A549 (cell line): Measurements from ENCODE around the gene PCDHGC4. TPM values are rescaled to one million over a fixed set of nuclear protein-coding genes. Genes with fewer than 3 reads are reported as not detected.

Experiments used
- ATAC-seq, 2 experiments: fragments of 200-7000 bp in 1 of 2; fragments of >200 bp in 1 of 2; cut with Nextera tagmentation in 1 of 2; cut with Tn5 transposase in 1 of 2; 3 replicates each; pipeline versions ENCODE4 v1.8.0 to v1.9.1; 2018 to 2020; ENCODE audit warnings: mild to moderate bottlenecking in 1 of 2, moderate library complexity in 1 of 2
- CTCF ChIA-PET: fragments of 300-600 bp; sonication (Branson Sonifier 250); formaldehyde crosslinking; extraction: SDS; loops from one replicate; lab custom pipeline; 2021; ENCODE audit warnings: antibody characterized with exemption, inconsistent platforms; lab: Yijun Ruan, JAX
- POLR2A ChIA-PET: fragments of 350-600 bp; formaldehyde crosslinking; extraction: SDS; loops from one replicate; lab custom pipeline; 2021; ENCODE audit warnings: antibody characterized with exemption, inconsistent platforms; lab: Yijun Ruan, JAX
- DNase-seq, 2 experiments: peaks; one replicate each; pipeline versions ENCODE4 v3.0.0 to v3.0.0-alpha.2; 2011 to 2016; ENCODE audit warnings: low read depth in 1 of 2, low spot score in 1 of 2
- FAIRE-seq: peaks from 2 replicates; lab custom pipeline; 2011; peaks lifted over from hg19 to GRCh38; lab: Jason Lieb, UNC
- H3K27ac ChIP-seq, 2 experiments: fragments of >200 bp; sonication (Bioruptor Twin); formaldehyde crosslinking; 3 replicates each; pipeline ENCODE4 v1.5.1; 2016 to 2017
- H3K4me1 ChIP-seq: fragments of >200 bp; sonication (Bioruptor Twin); formaldehyde crosslinking; 3 replicates; pipeline ENCODE4 v1.6.1; 2016
- H3K4me2 ChIP-seq: fragments of >200 bp; sonication (Bioruptor Twin); formaldehyde crosslinking; 3 replicates; pipeline ENCODE4 v1.6.1; 2016
- H3K4me3 ChIP-seq: fragments of >200 bp; sonication (Bioruptor Twin); formaldehyde crosslinking; 3 replicates; pipeline ENCODE4 v1.5.1; 2016
- H3K9me3 ChIP-seq: fragments of >200 bp; sonication (Bioruptor Twin); formaldehyde crosslinking; 3 replicates; pipeline ENCODE4 v1.6.1; 2016
- BHLHE40 ChIP-seq: IDR thresholded peaks from 2 replicates; pipeline ENCODE4 v1.6.1; 2012; ENCODE audit warnings: low read depth, low read length, inconsistent platforms
- CBX2 ChIP-seq: fragments of 200-600 bp; sonication (generic); IDR thresholded peaks from 2 replicates; pipeline ENCODE4 v1.6.1; 2016; ENCODE audit warnings: low read depth, mild to moderate bottlenecking, borderline replicate concordance
- CBX8 ChIP-seq: fragments of 200-600 bp; sonication (generic); IDR thresholded peaks from 2 replicates; pipeline ENCODE4 v1.6.1; 2016
- CEBPB ChIP-seq, 2 experiments: fragments of >200 bp in 1 of 2; sonication (Bioruptor Twin) in 1 of 2; formaldehyde crosslinking in 1 of 2; IDR thresholded peaks; 2 replicates each; pipeline ENCODE4 v1.6.1; 2012 to 2016
- EHF ChIP-seq: fragments of 250-450 bp; sonication (Bioruptor Pico); IDR thresholded peaks from 2 replicates; pipeline ENCODE4 v1.5.0; 2020; ENCODE audit warnings: mild to moderate bottlenecking
- EP300 ChIP-seq, 2 experiments: fragments of >200 bp; sonication (Bioruptor Twin); formaldehyde crosslinking; IDR thresholded peaks; 2 replicates in 1 of 2; 3 replicates in 1 of 2; pipeline ENCODE4 v1.6.1; 2016 to 2017
- ESRRA ChIP-seq: fragments of 150-350 bp; IDR thresholded peaks from 2 replicates; pipeline ENCODE4 v1.6.1; 2014; ENCODE audit warnings: mild to moderate bottlenecking, low read length, borderline replicate concordance
- FOSB ChIP-seq: fragments of 250-450 bp; sonication (Bioruptor Pico); IDR thresholded peaks from 2 replicates; pipeline ENCODE4 v1.5.0; 2020; ENCODE audit warnings: mild to moderate bottlenecking, moderate library complexity
- FOXS1 ChIP-seq: fragments of 250-450 bp; sonication (Bioruptor Pico); IDR thresholded peaks from 2 replicates; pipeline ENCODE4 v1.5.0; 2020; ENCODE audit warnings: mild to moderate bottlenecking, moderate library complexity
- GATA3 ChIP-seq: IDR thresholded peaks from 2 replicates; pipeline ENCODE4 v1.6.1; 2012; ENCODE audit warnings: borderline replicate concordance
- HDAC2 ChIP-seq: fragments of 200-600 bp; sonication (generic); IDR thresholded peaks from 2 replicates; pipeline ENCODE4 v1.6.1; 2016
- HEYL ChIP-seq: fragments of 250-450 bp; sonication (Bioruptor Pico); IDR thresholded peaks from 2 replicates; pipeline ENCODE4 v1.8.0; 2021; ENCODE audit warnings: mild to moderate bottlenecking, moderate library complexity
- HOXA7 ChIP-seq: fragments of 250-450 bp; sonication (Bioruptor Pico); IDR thresholded peaks from 2 replicates; pipeline ENCODE4 v1.5.0; 2020; ENCODE audit warnings: mild to moderate bottlenecking, moderate library complexity
- JUN ChIP-seq, 2 experiments: fragments of >200 bp; sonication (Bioruptor Twin); formaldehyde crosslinking; IDR thresholded peaks; 2 replicates in 1 of 2; 3 replicates in 1 of 2; pipeline ENCODE4 v1.6.1; 2016 to 2017
- KDM1A ChIP-seq: fragments of 200-600 bp; sonication (generic); IDR thresholded peaks from 2 replicates; pipeline ENCODE4 v1.6.1; 2016; ENCODE audit warnings: low read depth, mild to moderate bottlenecking
- MAFK ChIP-seq: fragments of 450-650 bp; IDR thresholded peaks from 2 replicates; pipeline ENCODE4 v1.6.1; 2014; ENCODE audit not compliant: partially characterized antibody
- MYC ChIP-seq: IDR thresholded peaks from 2 replicates; pipeline ENCODE4 v1.6.1; 2012; ENCODE audit warnings: mild to moderate bottlenecking, inconsistent platforms, low read length, improper control_type of control experiment, borderline replicate concordance
- NFE2L2 ChIP-seq: fragments of 150-350 bp; conservative IDR thresholded peaks from 2 replicates; pipeline ENCODE4 v1.6.1; 2014; ENCODE audit warnings: low read length
- NPAS2 ChIP-seq: fragments of 250-450 bp; sonication (Bioruptor Pico); IDR thresholded peaks from 2 replicates; pipeline ENCODE4 v1.8.0; 2022; ENCODE audit warnings: mild to moderate bottlenecking, moderate library complexity, borderline replicate concordance
- NR3C1 ChIP-seq: fragments of >200 bp; sonication (Bioruptor Twin); formaldehyde crosslinking; IDR thresholded peaks from 3 replicates; pipeline ENCODE4 v1.6.1; 2017
- PHF8 ChIP-seq: fragments of 200-600 bp; sonication (generic); IDR thresholded peaks from 2 replicates; pipeline ENCODE4 v1.6.1; 2016; ENCODE audit warnings: low read depth, mild to moderate bottlenecking, antibody characterized with exemption, moderate library complexity, borderline replicate concordance
- POLR2AphosphoS2 ChIP-seq: conservative IDR thresholded peaks from 2 replicates; pipeline ENCODE4 v1.6.1; 2012; ENCODE audit warnings: low read length, improper control_type of control experiment, inconsistent platforms
- RARB ChIP-seq: fragments of 250-450 bp; sonication (Bioruptor Pico); IDR thresholded peaks from 2 replicates; pipeline ENCODE4 v1.8.0; 2021; ENCODE audit warnings: mild to moderate bottlenecking, moderate library complexity
- RCOR1 ChIP-seq: fragments of 150-350 bp; IDR thresholded peaks from 2 replicates; pipeline ENCODE4 v1.6.1; 2014; ENCODE audit warnings: antibody characterized with exemption, low read length, low read depth
- RFX5 ChIP-seq: fragments of 450-650 bp; IDR thresholded peaks from 2 replicates; pipeline ENCODE4 v1.7.1; 2014; ENCODE audit warnings: antibody characterized with exemption, mild to moderate bottlenecking, moderate library complexity
- SREBF2 ChIP-seq: fragments of 450-650 bp; IDR thresholded peaks from 2 replicates; pipeline ENCODE4 v1.6.1; 2014; ENCODE audit warnings: mild to moderate bottlenecking, moderate library complexity
- TFCP2L1 ChIP-seq: fragments of 250-450 bp; sonication (Bioruptor Pico); IDR thresholded peaks from 2 replicates; pipeline ENCODE4 v1.5.0; 2021; ENCODE audit warnings: mild to moderate bottlenecking
- TP53 ChIP-seq: fragments of 250-450 bp; sonication (Bioruptor Pico); IDR thresholded peaks from 2 replicates; pipeline ENCODE4 v1.5.0; 2021; ENCODE audit warnings: mild to moderate bottlenecking, moderate library complexity
- ZNF302 ChIP-seq: fragments of 250-450 bp; sonication (Bioruptor Pico); IDR thresholded peaks from 2 replicates; pipeline ENCODE4 v1.9.0; 2021; ENCODE audit warnings: inconsistent platforms, mild to moderate bottlenecking, moderate library complexity
- ZSCAN20 ChIP-seq: fragments of 250-450 bp; sonication (Bioruptor Pico); IDR thresholded peaks from 2 replicates; pipeline ENCODE4 v1.8.0; 2022; ENCODE audit warnings: mild to moderate bottlenecking, moderate library complexity
- WGBS: methylation state at CpG from one replicate; pipeline ENCODE4 v1.1.6; 2017; ENCODE audit errors: missing lambda C conversion rate; 5-methylcytosine and 5-hydroxymethylcytosine counted together
- polyA plus RNA-seq, 4 experiments: library from polyadenylated mRNA; depleted of rRNA in 3 of 4; stranded (reverse); fragments of >200 nt; fragmentation: RNase III in 1 of 4; extraction: RNeasy Plus Mini Kit Qiagen cat#74134 plus additional on column Dnase treatment in 1 of 4; gene quantifications; 2 replicates in 3 of 4; 3 replicates in 1 of 4; pipeline ENCODE4 v1.2.3, GENCODE V29; 2011 to 2017
- TF ChIP-seq, protein P1 (sequence below): fragments of 450-650 bp; IDR thresholded peaks from 2 replicates; pipeline ENCODE4 v1.6.1; 2014; ENCODE audit warnings: antibody characterized with exemption
- TF ChIP-seq, protein P2 (sequence below): fragments of 200-600 bp; sonication (generic); IDR thresholded peaks from 2 replicates; pipeline ENCODE4 v1.6.1; 2016; ENCODE audit warnings: antibody characterized with exemption, mild to moderate bottlenecking, moderate library complexity

PCDHGC4 gene
- polyA plus RNA-seq, 2 of the 4 experiments (the other 2 are of a cell fraction) = 0.06 TPM; not detected in 1

DNA sequence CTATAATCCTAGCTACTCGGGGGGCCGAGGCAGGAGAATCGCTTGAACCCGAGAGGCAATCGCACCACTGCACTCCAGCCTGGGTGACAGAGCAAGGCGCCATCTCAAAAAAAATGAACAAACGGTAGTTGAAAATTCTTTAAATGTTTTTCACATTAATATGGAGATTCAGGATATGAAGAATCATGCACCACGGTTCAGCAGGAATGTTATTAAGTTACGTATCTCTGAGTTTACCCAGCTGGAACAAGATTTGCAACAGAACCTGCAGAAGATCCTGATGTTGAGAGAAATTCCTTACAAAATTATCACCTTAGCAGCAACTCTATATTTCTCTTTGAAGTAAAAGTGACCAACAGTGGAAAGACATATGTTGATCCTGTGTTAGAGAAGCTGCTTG is 44.5 kb upstream of the PCDHGC4 start:
- no peak for TF ChIP-seq JUN (IDR thresholded peaks at IDR 0.05)
- TF ChIP-seq NPAS2 = no peak
- no peak for TF ChIP-seq HEYL (CRISPR knock-in tag)
- TF ChIP-seq RFX5 = no peak
- TF ChIP-seq KDM1A = no peak
- TF ChIP-seq ZSCAN20 (CRISPR knock-in tag) = no peak
- no peak for TF ChIP-seq ESRRA
- TF ChIP-seq FOSB (CRISPR knock-in tag) = no peak
- no peak for TF ChIP-seq TP53 (CRISPR knock-in tag)
- no peak for TF ChIP-seq CEBPB (IDR thresholded peaks at IDR 0.05)
- TF ChIP-seq, protein P1, sequence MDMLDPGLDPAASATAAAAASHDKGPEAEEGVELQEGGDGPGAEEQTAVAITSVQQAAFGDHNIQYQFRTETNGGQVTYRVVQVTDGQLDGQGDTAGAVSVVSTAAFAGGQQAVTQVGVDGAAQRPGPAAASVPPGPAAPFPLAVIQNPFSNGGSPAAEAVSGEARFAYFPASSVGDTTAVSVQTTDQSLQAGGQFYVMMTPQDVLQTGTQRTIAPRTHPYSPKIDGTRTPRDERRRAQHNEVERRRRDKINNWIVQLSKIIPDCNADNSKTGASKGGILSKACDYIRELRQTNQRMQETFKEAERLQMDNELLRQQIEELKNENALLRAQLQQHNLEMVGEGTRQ = no peak
- TF ChIP-seq PHF8 = no peak
- TF ChIP-seq RARB = no peak
- TF ChIP-seq, protein P2, sequence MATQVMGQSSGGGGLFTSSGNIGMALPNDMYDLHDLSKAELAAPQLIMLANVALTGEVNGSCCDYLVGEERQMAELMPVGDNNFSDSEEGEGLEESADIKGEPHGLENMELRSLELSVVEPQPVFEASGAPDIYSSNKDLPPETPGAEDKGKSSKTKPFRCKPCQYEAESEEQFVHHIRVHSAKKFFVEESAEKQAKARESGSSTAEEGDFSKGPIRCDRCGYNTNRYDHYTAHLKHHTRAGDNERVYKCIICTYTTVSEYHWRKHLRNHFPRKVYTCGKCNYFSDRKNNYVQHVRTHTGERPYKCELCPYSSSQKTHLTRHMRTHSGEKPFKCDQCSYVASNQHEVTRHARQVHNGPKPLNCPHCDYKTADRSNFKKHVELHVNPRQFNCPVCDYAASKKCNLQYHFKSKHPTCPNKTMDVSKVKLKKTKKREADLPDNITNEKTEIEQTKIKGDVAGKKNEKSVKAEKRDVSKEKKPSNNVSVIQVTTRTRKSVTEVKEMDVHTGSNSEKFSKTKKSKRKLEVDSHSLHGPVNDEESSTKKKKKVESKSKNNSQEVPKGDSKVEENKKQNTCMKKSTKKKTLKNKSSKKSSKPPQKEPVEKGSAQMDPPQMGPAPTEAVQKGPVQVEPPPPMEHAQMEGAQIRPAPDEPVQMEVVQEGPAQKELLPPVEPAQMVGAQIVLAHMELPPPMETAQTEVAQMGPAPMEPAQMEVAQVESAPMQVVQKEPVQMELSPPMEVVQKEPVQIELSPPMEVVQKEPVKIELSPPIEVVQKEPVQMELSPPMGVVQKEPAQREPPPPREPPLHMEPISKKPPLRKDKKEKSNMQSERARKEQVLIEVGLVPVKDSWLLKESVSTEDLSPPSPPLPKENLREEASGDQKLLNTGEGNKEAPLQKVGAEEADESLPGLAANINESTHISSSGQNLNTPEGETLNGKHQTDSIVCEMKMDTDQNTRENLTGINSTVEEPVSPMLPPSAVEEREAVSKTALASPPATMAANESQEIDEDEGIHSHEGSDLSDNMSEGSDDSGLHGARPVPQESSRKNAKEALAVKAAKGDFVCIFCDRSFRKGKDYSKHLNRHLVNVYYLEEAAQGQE = no peak
- no peak for TF ChIP-seq NR3C1
- no peak overlapping the region for H3K27ac ChIP-seq
- POLR2A ChIA-PET = no interaction called here
- no peak for DNase-seq
- WGBS = 44% methylated on average over 9 of the region's 9 CpGs
- no peak for ATAC-seq
- H3K4me3 ChIP-seq = no peak overlapping the region
- no peak overlapping the region for H3K4me2 ChIP-seq
- CTCF ChIA-PET = interaction anchor here (1.6 to 1.8 kb wide), 2 partner anchors 38 to 118 kb away, joined by 4 to 7 read pairs; no protein-coding TSS in a partner anchor
- H3K4me1 ChIP-seq = no peaks in the 10 kb centered on the region
- no peak for FAIRE-seq
- H3K9me3 ChIP-seq = peaks cover 8% of the 10 kb centered on the region; the same call in 1 of the 3 replicates

DNA sequence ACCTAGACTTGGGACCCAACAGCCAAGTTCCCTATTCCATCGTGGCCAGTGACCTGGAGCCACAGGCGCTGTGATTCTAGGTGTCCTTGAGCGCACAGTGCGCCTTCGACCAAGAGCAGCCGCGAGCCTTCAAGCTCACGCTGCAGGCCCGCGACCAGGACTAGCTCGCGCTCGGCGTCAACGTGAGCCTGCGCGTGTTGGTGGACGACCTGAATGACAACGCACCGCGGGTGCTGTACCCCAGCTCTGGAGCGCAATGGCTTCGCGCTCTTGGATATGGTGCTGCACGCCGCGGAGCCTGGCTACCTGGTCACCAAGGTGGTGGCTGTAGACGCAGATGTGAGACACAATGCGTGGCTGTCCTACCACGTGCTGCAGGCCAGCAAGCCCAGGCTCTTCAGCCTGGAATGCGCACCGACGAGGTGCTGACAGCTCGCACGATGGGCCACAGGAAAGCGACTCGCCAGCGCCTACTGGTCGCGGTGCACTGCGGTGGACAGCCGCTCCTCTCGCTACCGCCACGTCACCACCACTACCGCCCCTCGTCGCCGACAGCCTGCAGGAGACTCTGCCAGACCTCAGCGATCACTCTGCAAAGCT is 43.2 kb upstream of the PCDHGC4 start:
- no peak overlapping the region for H3K4me2 ChIP-seq
- H3K9me3 ChIP-seq = peaks cover 9% of the 10 kb centered on the region; the same call in 1 of the 3 replicates
- no peak for DNase-seq
- 77% methylated on average over 45 of the region's 50 CpGs for WGBS
- no peaks in the 10 kb centered on the region for H3K4me1 ChIP-seq
- TF ChIP-seq EP300 (IDR thresholded peaks at IDR 0.05) (no peak), ZNF302 (no peak), HDAC2 (no peak), CBX8 (no peak), GATA3 (no peak)
- POLR2A ChIA-PET = no interaction called here
- no peak for ATAC-seq
- FAIRE-seq = no peak
- CTCF ChIA-PET = interaction anchor here (1.3 kb wide), 1 partner anchor 122 kb away, joined by 4 read pairs; no protein-coding TSS in a partner anchor
- no peak overlapping the region for H3K27ac ChIP-seq
- no peak overlapping the region for H3K4me3 ChIP-seq

DNA sequence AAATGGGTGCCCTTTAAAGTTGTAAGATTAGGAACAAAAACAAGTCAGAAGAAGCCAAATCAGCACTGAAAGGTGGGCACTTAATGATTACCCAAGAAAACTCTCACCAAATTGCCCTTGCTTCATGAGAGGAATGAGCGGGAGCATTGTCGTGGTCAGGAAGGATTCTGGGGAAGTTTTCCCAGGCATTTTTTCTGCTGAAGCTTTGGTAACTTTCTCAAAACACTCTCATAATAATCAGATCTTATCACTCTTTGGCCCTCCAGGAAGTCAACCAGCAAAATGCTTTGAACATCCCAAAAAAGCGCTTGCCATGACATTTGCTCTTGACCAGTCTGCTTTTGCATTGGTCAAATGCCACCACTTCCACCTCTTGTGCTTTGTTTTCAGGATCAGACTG is 19.5 kb upstream of the PCDHGC4 start:
- TF ChIP-seq SREBF2 = no peak
- TF ChIP-seq EHF = no peak
- no peak for TF ChIP-seq POLR2AphosphoS2
- TF ChIP-seq TFCP2L1 (CRISPR knock-in tag) = no peak
- TF ChIP-seq HDAC2 = no peak
- no peak for TF ChIP-seq NFE2L2
- TF ChIP-seq BHLHE40 = no peak
- no peak for TF ChIP-seq MAFK
- TF ChIP-seq CEBPB (IDR thresholded peaks at IDR 0.05) = no peak
- TF ChIP-seq CBX2 = no peak
- no peak for TF ChIP-seq PHF8
- no peak for TF ChIP-seq FOXS1 (CRISPR knock-in tag)
- TF ChIP-seq, protein P1 = no peak
- TF ChIP-seq RARB = no peak
- no peak for TF ChIP-seq HOXA7 (CRISPR knock-in tag)
- no peak for TF ChIP-seq FOSB (CRISPR knock-in tag)
- TF ChIP-seq RCOR1 = no peak
- TF ChIP-seq TP53 (CRISPR knock-in tag) = no peak
- no peak for TF ChIP-seq MYC
- no peak for TF ChIP-seq ZSCAN20 (CRISPR knock-in tag)
- POLR2A ChIA-PET = no interaction called here
- FAIRE-seq = no peak
- ATAC-seq = no peak
- H3K27ac ChIP-seq = no peak overlapping the region
- 73% methylated on average over 3 of the region's 3 CpGs for WGBS
- H3K4me3 ChIP-seq = no peak overlapping the region
- no peaks in the 10 kb centered on the region for H3K9me3 ChIP-seq
- CTCF ChIA-PET = interaction anchor here (0.6 to 2.2 kb wide), 5 partner anchors 9 to 59 kb away, joined by 3 to 9 read pairs (median 5); partner anchors contain the start of gene PCDHGC3
- H3K4me1 ChIP-seq = no peaks in the 10 kb centered on the region
- no peak overlapping the region for H3K4me2 ChIP-seq
- DNase-seq = no peak
